ENCODE data around the gene THRA.

DNA sequence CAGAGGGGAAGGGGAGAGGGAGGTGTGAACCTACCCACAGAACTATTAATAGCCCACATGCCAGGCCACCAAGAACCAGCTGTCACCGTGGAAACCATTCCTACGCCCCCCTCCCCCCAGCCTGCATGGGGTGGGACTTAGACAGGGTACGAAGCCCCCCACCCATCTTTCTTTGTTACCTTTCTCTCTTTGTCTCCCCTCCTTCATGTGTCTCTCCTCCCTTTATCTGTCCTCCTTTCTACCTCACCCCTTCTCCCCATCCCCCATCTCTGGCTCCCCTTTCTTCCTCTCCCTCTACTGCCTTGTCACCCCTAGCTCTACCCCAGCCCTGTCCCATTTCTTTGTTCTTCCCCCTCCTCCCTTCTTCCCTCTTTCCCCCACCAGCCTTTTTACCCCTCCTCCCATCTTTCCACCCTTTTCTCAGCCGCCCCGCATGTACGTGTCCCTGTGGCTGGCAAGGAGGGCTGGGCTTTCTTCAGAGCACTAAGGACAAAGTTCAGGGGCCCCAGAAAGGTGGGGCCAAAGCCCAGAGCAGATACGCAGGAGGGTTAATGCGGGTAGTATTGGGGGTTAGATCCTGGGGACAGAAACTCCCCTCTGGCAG is 8.0 kb downstream of the THRA start:
- TF ChIP-seq, protein P1, sequence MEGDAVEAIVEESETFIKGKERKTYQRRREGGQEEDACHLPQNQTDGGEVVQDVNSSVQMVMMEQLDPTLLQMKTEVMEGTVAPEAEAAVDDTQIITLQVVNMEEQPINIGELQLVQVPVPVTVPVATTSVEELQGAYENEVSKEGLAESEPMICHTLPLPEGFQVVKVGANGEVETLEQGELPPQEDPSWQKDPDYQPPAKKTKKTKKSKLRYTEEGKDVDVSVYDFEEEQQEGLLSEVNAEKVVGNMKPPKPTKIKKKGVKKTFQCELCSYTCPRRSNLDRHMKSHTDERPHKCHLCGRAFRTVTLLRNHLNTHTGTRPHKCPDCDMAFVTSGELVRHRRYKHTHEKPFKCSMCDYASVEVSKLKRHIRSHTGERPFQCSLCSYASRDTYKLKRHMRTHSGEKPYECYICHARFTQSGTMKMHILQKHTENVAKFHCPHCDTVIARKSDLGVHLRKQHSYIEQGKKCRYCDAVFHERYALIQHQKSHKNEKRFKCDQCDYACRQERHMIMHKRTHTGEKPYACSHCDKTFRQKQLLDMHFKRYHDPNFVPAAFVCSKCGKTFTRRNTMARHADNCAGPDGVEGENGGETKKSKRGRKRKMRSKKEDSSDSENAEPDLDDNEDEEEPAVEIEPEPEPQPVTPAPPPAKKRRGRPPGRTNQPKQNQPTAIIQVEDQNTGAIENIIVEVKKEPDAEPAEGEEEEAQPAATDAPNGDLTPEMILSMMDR (optimal IDR thresholded peaks at IDR 0.05 in 1 of 3, IDR thresholded peaks at IDR 0.05 in 1 of 3, conservative IDR thresholded peaks at IDR 0.05 in 1 of 3; ENCODE audit: extremely low read depth in 1 of 3, insufficient read depth in 2 of 3, low read length in 3 of 3): no peak
- no peak for TF ChIP-seq EZH2 (IDR thresholded peaks at IDR 0.05; ENCODE audit: low read length)
